HG03135 (cell line): Measurements from ENCODE around the gene TRIM4.
"Not testable (repeated sequence)": the region's sequence is repeated elsewhere in the genome, so short reads cannot be mapped to it uniquely, and the experiment has no call there.

ENCODE experiments used
- ATAC-seq: cut with Tn5 transposase; IDR thresholded peaks from one replicate; pipeline ENCODE4 v1.9.1; 2021; ENCODE audit warnings: mild to moderate bottlenecking, moderate library complexity; ENCODE audit not compliant: unreplicated experiment

Gene TRIM4

GRCh38 chr7:99920149-99920548 lies 819 bp upstream of the TRIM4 start:
- ATAC-seq: no peak

- ATAC-seq: no peak
Measured at GRCh38 chr7:99919814-99920112, 433 bp upstream of the TRIM4 start.

GRCh38 chr7:99910976-99911375 lies 8.4 kb downstream of the TRIM4 start:
- ATAC-seq: no peak

- ATAC-seq: no peak
Measured at GRCh38 chr7:99901581-99901980, 17.7 kb downstream of the TRIM4 start.

GRCh38 chr7:99899830-99900519 lies 19.4 kb downstream of the TRIM4 start:
- no peak for ATAC-seq

GRCh38 chr7:99898836-99899235 lies 20.5 kb downstream of the TRIM4 start:
- no peak for ATAC-seq

GRCh38 chr7:99898023-99898357 lies 21.3 kb downstream of the TRIM4 start:
- ATAC-seq: no peak

- ATAC-seq: no peak
Measured at GRCh38 chr7:99897322-99898022, 21.9 kb downstream of the TRIM4 start.

- ATAC-seq: no peak
Measured at GRCh38 chr7:99894738-99895137, 24.6 kb downstream of the TRIM4 start.

GRCh38 chr7:99893280-99893679 lies 26.1 kb downstream of the TRIM4 start:
- no peak for ATAC-seq

GRCh38 chr7:99890348-99890747 lies 29.0 kb downstream of the TRIM4 start:
- ATAC-seq: not testable (repeated sequence)

- not testable (repeated sequence) for ATAC-seq
Measured at GRCh38 chr7:99888366-99888765, 31.0 kb downstream of the TRIM4 start.

GRCh38 chr7:99881370-99881769 lies 38.0 kb downstream of the TRIM4 start:
- ATAC-seq: no peak

GRCh38 chr7:99876933-99877332 lies 42.4 kb downstream of the TRIM4 start, which contains the start of gene OR2AE1:
Gene OR2AE1 (minus strand): TSS chr7:99877033. CDS start chr7:99877033, 0 bp downstream.
- ATAC-seq: no peak

- no peak for ATAC-seq
Measured at GRCh38 chr7:99876491-99876890, 42.8 kb downstream of the TRIM4 start.

GRCh38 chr7:99868246-99868645 lies 51.1 kb downstream of the TRIM4 start:
- ATAC-seq: no peak

GRCh38 chr7:99867477-99867876 lies 51.9 kb downstream of the TRIM4 start:
- not testable (repeated sequence) for ATAC-seq

- ATAC-seq: no peak
Measured at GRCh38 chr7:99863847-99864440, 55.4 kb downstream of the TRIM4 start.

GRCh38 chr7:99860281-99861127 lies 58.8 kb downstream of the TRIM4 start:
- no peak for ATAC-seq

GRCh38 chr7:99855236-99855635 lies 64.1 kb downstream of the TRIM4 start:
- no peak for ATAC-seq

- ATAC-seq: no peak
Measured at GRCh38 chr7:99848420-99849216, 70.7 kb downstream of the TRIM4 start.
